MM.1S (cell line): ENCODE data around the gene PPP1R16B.

Experiments
- DNase-seq: peaks from one replicate; pipeline ENCODE4 v3.0.0-alpha.2; 2015
- H2AFZ ChIP-seq: fragments of 300-600 bp; sonication (generic); 2 replicates; pipeline ENCODE4 v1.6.0; 2016; ENCODE audit warnings: antibody characterized with exemption, low read length
- H3F3A ChIP-seq: fragments of 300-600 bp; sonication (generic); 2 replicates; pipeline ENCODE4 v1.6.1; 2016; ENCODE audit warnings: mild to moderate bottlenecking, antibody characterized with exemption, low read length, moderate library complexity, mixed read lengths; ENCODE audit not compliant: insufficient read depth
- H3K27ac ChIP-seq: fragments of 300-600 bp; sonication (generic); 2 replicates; pipeline ENCODE4 v1.5.1; 2016; ENCODE audit warnings: mild to moderate bottlenecking, low read length
- H3K27me3 ChIP-seq: fragments of 300-600 bp; sonication (generic); replicated peaks from 2 replicates; pipeline ENCODE4 v1.6.0; 2016; ENCODE audit warnings: low read length; ENCODE audit not compliant: insufficient read depth
- H3K36me3 ChIP-seq: fragments of 300-600 bp; sonication (generic); replicated peaks from 2 replicates; pipeline ENCODE4 v1.6.1; 2016; ENCODE audit warnings: mild to moderate bottlenecking, low read length, mixed read lengths; ENCODE audit not compliant: insufficient read depth
- H3K4me1 ChIP-seq: fragments of 300-600 bp; sonication (generic); 2 replicates; pipeline ENCODE4 v1.6.1; 2016; ENCODE audit warnings: low read length, mixed read lengths
- H3K4me2 ChIP-seq: fragments of 300-600 bp; sonication (generic); 2 replicates; pipeline ENCODE4 v1.6.0; 2016; ENCODE audit warnings: low read depth, low read length
- H3K4me3 ChIP-seq: fragments of 300-600 bp; sonication (generic); 2 replicates; pipeline ENCODE4 v1.5.1; 2016; ENCODE audit warnings: low read length, mixed read lengths
- H3K79me2 ChIP-seq: fragments of 300-600 bp; sonication (generic); 2 replicates; pipeline ENCODE4 v1.6.1; 2016; ENCODE audit warnings: mixed run types, low read length, mixed read lengths
- H3K9ac ChIP-seq: fragments of 300-600 bp; sonication (generic); 2 replicates; pipeline ENCODE4 v1.6.1; 2016; ENCODE audit warnings: low read length, mixed read lengths
- H3K9me2 ChIP-seq: fragments of 300-600 bp; sonication (generic); replicated peaks from 2 replicates; pipeline ENCODE4 v1.6.1; 2016; ENCODE audit warnings: mild to moderate bottlenecking, low read length, mixed read lengths; ENCODE audit not compliant: insufficient read depth
- H3K9me3 ChIP-seq: fragments of 300-600 bp; sonication (generic); replicated peaks from 2 replicates; pipeline ENCODE4 v1.6.1; 2016; ENCODE audit warnings: mild to moderate bottlenecking, low read length, mixed read lengths; ENCODE audit not compliant: insufficient read depth
- H4K20me1 ChIP-seq: fragments of 300-600 bp; sonication (generic); 2 replicates; pipeline ENCODE4 v1.6.1; 2016; ENCODE audit warnings: mild to moderate bottlenecking, low read length, moderate library complexity, mixed read lengths; ENCODE audit not compliant: insufficient read depth
- EZH2 ChIP-seq: fragments of 300-600 bp; sonication (generic); optimal IDR thresholded peaks from 2 replicates; pipeline ENCODE3; 2017; ENCODE audit warnings: low read depth, mild to moderate bottlenecking, antibody characterized with exemption, low read length, mixed read lengths
- EZH2phosphoT487 ChIP-seq: fragments of 300-600 bp; sonication (generic); IDR thresholded peaks from 2 replicates; pipeline ENCODE4 v1.6.1; 2018; ENCODE audit warnings: antibody characterized with exemption, low read length
- TF ChIP-seq, protein P1 (sequence below): fragments of 300-600 bp; sonication (generic); IDR thresholded peaks from 2 replicates; pipeline ENCODE4 v1.5.1; 2016; ENCODE audit warnings: antibody characterized with exemption, low read length, mixed read lengths

The PPP1R16B gene

DNA sequence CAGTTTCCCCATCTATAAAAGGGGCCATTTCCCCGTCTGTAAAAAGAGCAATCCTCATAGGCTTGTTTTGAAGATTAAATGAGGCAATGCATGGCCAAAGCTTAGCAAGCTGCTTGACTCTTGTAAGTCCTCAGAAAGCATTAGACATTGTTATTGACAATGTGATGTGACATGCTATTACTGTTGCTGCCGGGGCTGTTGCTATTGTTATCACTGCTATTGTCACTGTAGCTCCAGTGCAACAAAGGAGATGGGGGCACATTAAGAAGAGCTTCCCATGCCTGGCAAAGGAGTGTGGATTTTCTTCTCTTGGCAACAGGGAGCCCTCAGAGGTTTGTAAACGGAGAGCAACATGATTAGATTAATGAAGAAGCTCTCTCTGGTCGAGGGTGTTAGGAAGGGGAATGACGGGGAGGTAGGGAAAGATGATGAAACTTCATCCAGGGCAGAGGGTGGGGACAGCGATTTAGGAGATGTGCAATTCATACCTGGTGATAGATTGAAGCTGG lies 87.6 kb downstream of the PPP1R16B start:
- Histone ChIP-seq H2AFZ (no peak overlapping the region), H3K27me3 (no peaks in the 10 kb centered on the region), H4K20me1 (no peaks in the 10 kb centered on the region), H3K9me2 (no peaks in the 10 kb centered on the region), H3K79me2 (peaks cover 67% of the 10 kb centered on the region), H3K4me3 (no peak overlapping the region), H3K9me3 (no peaks in the 10 kb centered on the region), H3K36me3 (no peaks in the 10 kb centered on the region), H3K27ac (peak overlapping the region; percentile 95), H3K9ac (peak overlapping the region; percentile 59), H3K4me1 (peaks cover 46% of the 10 kb centered on the region), H3K4me2 (peak overlapping the region; percentile 49), H3F3A (peaks cover 46% of the 10 kb centered on the region)
- DNase-seq = peak; percentile 25
- TF ChIP-seq, protein P1, sequence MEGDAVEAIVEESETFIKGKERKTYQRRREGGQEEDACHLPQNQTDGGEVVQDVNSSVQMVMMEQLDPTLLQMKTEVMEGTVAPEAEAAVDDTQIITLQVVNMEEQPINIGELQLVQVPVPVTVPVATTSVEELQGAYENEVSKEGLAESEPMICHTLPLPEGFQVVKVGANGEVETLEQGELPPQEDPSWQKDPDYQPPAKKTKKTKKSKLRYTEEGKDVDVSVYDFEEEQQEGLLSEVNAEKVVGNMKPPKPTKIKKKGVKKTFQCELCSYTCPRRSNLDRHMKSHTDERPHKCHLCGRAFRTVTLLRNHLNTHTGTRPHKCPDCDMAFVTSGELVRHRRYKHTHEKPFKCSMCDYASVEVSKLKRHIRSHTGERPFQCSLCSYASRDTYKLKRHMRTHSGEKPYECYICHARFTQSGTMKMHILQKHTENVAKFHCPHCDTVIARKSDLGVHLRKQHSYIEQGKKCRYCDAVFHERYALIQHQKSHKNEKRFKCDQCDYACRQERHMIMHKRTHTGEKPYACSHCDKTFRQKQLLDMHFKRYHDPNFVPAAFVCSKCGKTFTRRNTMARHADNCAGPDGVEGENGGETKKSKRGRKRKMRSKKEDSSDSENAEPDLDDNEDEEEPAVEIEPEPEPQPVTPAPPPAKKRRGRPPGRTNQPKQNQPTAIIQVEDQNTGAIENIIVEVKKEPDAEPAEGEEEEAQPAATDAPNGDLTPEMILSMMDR = no peak
- no peak for TF ChIP-seq EZH2
- TF ChIP-seq EZH2phosphoT487 = no peak

DNA sequence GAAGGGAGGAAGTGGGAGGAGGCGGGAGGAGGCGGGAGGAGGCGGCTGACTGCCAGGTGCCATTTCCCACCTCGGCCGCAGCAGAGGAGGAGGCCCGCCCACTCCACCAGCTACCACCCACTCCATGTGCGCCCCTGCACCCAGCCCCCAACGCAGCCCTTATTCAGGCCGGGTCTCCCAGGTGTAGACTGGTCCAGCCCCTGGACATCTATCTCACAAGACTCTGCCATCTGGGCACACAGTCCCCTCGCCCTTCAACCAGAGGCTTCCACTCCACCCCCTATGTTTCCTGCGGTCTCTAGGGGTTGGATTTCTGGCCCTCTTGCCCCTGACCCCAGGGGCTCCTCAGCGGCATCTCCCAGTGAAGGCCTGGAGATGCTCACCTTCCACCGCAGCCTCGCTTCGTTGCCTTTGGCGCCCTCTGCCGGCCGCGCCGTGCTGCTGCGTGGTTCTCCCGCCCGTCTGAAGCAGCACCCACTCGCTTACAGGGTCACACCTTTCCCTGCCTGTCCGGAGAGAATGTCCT lies 88.1 kb downstream of the PPP1R16B start:
- no peaks in the 10 kb centered on the region for H3K36me3 ChIP-seq
- H3K4me3 ChIP-seq = peak overlapping the region; percentile 18; the same call in 1 of the 2 replicates
- TF ChIP-seq EZH2phosphoT487 (no peak), EZH2 (no peak)
- TF ChIP-seq, protein P1 = peak; percentile 84

DNA sequence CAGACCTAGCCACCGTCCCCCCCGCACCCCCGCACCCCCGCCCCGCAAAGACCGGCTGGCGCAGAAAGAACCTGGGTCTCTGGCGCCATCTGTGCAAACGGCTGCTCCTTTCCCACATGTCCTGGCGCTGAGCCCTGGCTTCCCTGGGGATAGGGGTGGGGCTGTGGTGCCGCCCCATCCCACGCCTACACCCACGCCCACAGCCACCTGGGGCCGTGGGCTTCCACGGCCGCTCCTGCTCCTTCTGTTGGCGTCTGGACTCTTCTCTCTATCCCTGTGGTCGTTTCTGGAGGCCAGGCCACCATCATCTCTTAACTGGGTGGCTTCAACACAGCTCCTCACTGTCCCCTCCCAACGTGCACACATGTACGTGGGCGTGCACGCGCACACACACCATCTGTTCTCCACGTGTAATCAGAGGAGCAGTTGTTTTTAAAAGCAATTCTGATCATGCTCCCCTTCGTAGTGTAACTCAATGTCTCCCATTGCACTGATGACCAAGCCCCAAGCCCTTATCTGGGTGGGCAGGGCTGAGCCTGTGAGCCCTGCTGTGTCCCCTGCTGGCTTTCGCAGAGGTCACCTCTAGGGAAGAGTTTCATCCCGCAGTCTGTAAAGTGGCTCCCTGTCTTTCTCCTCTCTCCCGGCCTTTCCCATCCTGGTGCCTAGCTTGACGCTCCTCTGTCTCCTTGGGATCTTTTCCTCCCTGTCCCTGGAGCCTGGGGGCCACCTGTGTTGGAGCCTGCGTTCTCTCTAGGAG lies 88.8 kb downstream of the PPP1R16B start:
- DNase-seq = no peak
- peak overlapping the region; percentile 25; the same call in 1 of the 2 replicates for H3K27ac ChIP-seq
- no peaks in the 10 kb centered on the region for H3K9me3 ChIP-seq
- H3K4me3 ChIP-seq = no peak overlapping the region
- H3K36me3 ChIP-seq = no peaks in the 10 kb centered on the region
- H3F3A ChIP-seq = peaks cover 43% of the 10 kb centered on the region
- H3K27me3 ChIP-seq = no peaks in the 10 kb centered on the region
- H3K9ac ChIP-seq = peak overlapping the region; percentile 18; the same call in 1 of the 2 replicates
- no peak overlapping the region for H2AFZ ChIP-seq
- TF ChIP-seq EZH2 (no peak), EZH2phosphoT487 (no peak)
- TF ChIP-seq, protein P1 = no peak
- no peaks in the 10 kb centered on the region for H3K9me2 ChIP-seq
- no peaks in the 10 kb centered on the region for H4K20me1 ChIP-seq
- H3K79me2 ChIP-seq = peaks cover 67% of the 10 kb centered on the region
- H3K4me2 ChIP-seq = no peak overlapping the region
- peaks cover 46% of the 10 kb centered on the region for H3K4me1 ChIP-seq

More for the DNA sequence above, 88.1 kb downstream of the PPP1R16B start:
- H3K4me1 ChIP-seq = peaks cover 46% of the 10 kb centered on the region
- H3F3A ChIP-seq = peaks cover 46% of the 10 kb centered on the region
- DNase-seq = peak; percentile 83
- H3K79me2 ChIP-seq = peaks cover 67% of the 10 kb centered on the region
- peak overlapping the region; percentile 49; the same call in 1 of the 2 replicates for H3K4me2 ChIP-seq
- no peaks in the 10 kb centered on the region for H3K27me3 ChIP-seq
- H4K20me1 ChIP-seq = no peaks in the 10 kb centered on the region
- no peaks in the 10 kb centered on the region for H3K9me3 ChIP-seq
- H2AFZ ChIP-seq = no peak overlapping the region
- peak overlapping the region; percentile 95 for H3K27ac ChIP-seq
- H3K9ac ChIP-seq = peak overlapping the region; percentile 59
- no peaks in the 10 kb centered on the region for H3K9me2 ChIP-seq
